NOMO-1 (cell line): Measurements from ENCODE around the gene DOK6.
"Not testable (repeated sequence)": the region's sequence is repeated elsewhere in the genome, so short reads cannot be mapped to it uniquely, and the experiment has no call there.

Source experiments
- DNase-seq, 2 experiments: peaks; one replicate each; lab custom pipeline; 2025; ENCODE audit not compliant: unreplicated experiment in 2 of 2; lab: John Stamatoyannopoulos, UW

The DOK6 gene

GRCh38 chr18:69617888-69618287 lies 217.2 kb downstream of the DOK6 start:
- no peak for DNase-seq

GRCh38 chr18:69622184-69622583 lies 221.5 kb downstream of the DOK6 start:
- DNase-seq: no peak

GRCh38 chr18:69622961-69623360 lies 222.3 kb downstream of the DOK6 start:
- DNase-seq: no peak

GRCh38 chr18:69626171-69626570 lies 225.5 kb downstream of the DOK6 start:
- DNase-seq: no peak

DNA sequence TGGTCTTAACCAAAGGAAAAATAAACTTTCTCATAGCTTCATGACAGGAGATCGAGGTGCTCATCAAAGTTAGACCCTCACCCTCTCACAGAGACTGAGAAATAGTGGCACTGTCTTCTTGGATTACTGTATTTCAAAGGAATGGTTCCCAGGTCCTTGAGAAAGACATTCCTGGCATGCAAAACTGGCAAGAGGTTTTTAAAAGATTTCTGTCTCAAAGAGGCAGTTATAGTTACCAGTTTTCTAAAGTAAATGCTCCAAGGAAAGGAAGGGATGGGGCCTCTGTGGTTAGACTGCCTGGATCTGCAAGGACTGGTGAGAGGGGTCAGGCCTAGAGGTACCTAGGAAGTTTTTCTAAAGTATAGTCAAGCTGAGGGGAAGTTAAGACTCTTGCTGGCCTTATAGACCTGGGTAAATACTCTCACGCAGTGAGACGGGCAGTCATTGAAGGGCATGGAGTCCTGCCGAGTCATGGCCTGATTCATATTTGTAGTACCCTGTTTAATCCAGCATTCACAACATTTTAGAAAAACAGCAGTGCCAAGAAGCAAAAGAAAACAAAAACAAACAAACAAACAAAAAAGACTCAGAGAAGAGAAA lies 226.1 kb downstream of the DOK6 start:
- no peak for DNase-seq

DNA sequence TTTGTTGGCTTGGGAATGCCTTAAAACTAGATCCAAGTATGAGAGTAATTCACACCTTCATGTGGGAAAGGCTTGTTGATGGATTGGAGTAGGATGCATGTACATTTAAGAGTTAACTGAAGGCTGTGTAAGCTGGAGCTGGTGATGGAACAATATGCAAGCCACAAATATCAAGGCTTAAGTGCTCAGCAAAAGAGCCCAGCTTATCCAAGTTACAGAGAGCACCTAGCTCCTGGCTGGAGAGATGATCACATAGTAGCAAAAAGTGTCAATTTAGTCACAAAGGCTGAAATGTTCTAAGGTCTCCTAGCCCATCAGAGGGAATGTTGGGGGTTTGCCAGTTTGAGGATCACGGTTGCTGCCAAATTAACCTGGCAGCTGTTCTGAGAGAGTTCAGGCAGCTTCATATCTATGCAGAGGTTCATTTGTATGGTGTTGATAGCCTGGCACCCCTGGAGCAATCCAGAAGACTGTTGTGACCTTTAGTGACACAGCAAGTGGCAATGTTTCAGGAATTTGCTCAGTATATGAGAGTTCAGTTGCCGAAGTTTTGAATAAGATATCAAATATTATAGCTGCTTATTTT lies 228.2 kb downstream of the DOK6 start:
- no peak for DNase-seq

- no peak for DNase-seq
Measured at GRCh38 chr18:69631281-69631680, 230.6 kb downstream of the DOK6 start.

GRCh38 chr18:69635482-69635881 lies 234.8 kb downstream of the DOK6 start:
- no peak for DNase-seq

GRCh38 chr18:69636529-69637301 lies 236.0 kb downstream of the DOK6 start:
- DNase-seq: no peak

GRCh38 chr18:69638056-69638455 lies 237.4 kb downstream of the DOK6 start:
- DNase-seq: no peak

DNA sequence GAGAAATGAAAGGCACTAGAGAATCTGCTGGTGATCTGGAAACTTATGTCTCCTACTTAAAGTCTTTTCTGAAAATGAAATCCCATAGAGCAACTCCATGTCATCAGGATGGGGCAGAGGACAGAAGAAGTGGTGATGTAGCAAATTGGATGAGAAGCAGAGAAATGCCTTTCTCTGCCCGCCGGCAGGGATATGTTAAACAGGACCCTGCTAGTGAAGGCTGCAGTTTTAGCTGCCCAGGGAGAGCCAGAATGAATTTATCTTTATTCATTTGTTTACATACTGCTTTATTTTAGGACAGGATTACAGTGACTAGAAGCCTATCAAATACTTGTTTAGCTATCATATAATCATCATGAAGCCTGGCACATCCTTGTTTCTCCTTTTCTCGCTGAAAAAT lies 247.0 kb downstream of the DOK6 start:
- DNase-seq: no peak

GRCh38 chr18:69648486-69648885 lies 247.8 kb downstream of the DOK6 start:
- no peak for DNase-seq

GRCh38 chr18:69649684-69650083 lies 249.0 kb downstream of the DOK6 start:
- DNase-seq: no peak

DNA sequence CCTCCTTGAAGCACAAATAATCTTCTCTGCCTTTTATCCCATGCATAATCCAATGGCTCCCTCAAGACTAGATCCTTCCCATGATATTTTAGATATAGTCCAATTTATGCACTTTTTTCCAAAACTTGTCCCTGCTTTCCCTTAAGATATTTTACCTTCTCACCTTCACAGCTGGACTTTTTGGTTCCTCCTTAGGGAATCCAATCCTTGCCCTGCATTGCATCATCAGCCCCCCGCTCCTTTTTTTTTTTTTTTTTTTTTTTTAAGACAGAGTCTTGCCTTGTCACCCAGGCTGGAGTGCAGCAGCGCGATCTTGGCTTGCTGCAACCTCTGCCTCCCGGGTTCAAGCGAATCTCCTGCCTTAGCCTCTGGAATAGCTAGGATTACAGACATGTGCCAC lies 250.6 kb downstream of the DOK6 start:
- no peak for DNase-seq

DNA sequence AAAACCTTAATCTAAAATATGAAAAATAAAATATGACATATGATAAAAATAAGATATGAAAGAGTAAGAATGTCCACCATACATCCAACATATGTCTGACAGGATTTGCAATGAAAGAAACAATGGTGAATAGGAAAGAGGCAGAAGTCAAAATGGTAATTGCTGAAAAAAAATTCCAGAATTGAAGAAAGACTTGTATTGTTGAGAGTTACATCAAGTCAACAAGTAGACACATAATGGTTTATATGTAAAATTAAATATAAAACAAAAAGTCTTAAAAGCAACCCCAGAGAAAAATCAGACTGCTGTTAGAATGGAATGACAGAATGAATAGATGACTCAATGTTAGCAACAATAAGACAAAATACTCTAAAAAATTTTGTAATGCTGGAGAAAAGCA lies 255.1 kb downstream of the DOK6 start:
- no peak for DNase-seq

DNA sequence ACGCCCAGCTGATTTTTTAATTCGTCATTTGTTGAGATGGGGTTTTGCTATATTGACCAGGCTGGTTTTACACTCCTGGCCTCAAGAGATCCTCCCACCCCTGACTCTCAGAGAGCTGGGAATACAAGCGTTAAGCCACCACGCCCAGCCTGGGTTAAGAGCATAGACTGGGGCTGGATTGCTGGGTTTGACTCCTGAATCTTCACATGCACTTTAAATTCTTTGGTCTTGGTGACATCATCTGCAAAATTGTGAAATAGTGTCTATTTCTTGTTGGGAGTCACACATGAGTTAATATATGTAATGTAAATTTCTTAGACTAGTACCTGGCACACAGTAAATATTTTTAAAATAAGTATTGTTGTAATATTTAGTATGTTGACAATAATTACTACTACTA lies 257.4 kb downstream of the DOK6 start:
- DNase-seq: no peak

DNA sequence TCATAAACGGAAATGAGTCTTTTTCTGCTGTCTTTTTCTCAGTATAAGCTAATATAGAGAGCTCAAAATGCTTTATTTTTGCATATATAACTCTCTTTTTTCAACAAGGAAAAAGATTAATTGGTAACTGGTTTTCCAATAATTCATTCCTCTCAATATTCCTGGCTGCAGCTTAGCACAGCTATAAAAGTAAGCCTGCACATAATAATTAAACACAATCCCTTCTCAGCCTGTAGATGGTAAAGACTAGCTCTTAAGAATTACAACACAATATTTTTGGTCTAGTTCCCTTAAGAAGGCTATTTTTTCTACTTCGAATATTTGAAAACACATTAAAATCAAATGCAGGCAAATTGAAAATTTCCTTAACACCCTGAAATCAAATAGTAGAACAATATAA lies 258.0 kb downstream of the DOK6 start:
- DNase-seq: no peak

DNA sequence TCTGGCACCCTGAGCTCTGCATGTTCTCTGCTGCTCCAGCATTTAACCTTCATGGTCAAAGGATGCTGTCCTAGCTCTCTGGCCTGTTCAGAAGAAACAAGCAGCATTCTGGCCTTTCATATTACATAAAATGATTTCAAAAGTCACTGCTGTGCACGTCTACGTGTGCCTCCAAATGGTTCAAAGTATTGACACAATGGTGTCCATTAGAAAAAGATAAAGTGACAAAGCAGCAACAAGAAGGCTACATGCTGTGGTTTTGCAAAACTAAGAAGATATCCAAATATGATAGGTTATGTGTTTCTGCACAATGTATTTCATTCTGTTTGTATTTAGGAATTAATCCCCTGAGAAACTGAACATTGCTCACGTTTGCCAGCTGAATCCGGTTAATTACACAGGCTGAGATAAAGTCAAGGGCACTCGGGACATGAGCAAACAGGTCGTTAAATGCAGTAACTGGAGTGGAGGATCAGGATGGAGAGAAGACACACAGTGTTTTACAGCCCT lies 258.5 kb downstream of the DOK6 start:
- no peak for DNase-seq

DNA sequence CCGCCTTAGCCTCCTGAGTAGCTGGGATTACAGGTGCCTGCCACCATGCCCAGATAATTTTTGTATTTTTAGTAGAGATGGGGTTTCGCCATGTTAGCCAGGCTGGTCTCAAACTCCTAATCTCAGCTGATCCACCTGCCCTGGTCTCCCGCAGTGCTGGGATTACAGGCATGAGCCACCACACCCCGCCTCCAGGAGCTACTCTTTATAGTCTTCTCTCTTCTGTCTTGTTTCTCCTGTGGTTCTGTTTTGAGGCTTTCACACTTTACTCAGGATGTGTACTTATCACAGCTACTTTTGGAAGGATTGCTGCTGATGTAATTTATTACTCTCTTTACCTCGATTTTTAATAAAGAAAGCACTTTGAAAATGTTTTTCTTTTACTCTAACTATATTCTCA lies 261.4 kb downstream of the DOK6 start:
- not testable (repeated sequence) for DNase-seq

DNA sequence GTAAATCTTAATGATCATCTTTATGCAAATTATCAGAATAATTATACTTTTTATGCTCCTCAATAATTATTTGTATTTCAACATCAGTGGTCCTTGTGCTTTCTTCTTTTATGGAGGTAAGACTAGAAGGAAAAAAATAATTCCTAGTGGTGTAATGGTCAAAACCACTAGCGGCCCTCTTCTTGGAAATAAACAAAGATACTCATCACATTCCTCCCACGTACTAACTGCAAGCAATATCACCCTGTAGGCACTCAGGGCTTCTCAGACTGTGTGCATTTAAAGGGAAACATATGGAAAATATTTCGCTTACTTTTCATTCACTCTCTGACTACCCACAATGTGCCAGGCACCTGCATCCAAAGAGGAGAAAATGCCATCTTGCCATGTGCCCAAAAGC lies 263.7 kb downstream of the DOK6 start:
- DNase-seq: no peak

DNA sequence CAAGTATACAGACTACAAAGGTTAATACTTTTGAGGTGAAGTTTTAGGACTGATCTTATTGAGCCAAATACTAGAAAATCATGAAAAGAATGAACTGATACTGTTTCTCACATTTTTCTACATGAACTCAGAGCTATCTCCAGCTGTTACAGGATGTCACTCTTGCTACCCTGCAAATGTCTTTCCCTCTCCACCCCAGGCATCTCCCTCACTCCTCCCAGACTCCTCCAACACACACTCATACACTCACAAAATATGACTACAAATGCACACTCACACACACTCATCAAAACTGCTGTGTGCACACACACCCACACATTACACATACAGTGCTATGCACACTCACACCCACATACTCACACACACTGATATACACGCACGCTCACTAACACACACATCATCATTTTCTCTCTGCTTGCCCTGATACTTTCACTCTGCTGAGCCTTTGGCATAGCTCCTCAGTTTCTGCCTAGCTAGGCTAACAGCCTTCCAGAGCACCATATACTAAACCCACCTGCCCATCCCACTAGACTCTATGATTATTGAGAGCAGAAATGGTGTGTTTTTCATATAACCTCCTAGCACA lies 273.7 kb downstream of the DOK6 start:
- DNase-seq: no peak

DNA sequence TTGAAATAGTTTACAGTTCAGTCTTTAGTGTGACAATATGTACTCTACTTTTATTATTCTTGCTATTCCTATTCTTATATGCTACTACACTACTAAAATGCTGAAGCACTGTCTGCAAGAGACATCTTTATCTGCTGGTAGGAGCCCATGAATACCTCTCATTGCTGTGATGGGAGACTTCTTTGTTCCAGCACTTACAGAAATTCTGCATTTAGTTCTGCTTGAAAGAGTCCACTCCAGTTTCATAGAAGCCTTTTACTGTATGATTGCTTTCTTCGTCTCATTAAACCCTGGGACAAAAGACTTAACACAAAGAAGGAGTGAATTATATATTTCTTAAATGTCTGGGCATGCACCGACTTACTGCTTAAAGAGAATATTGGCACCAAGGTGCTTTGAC lies 274.3 kb downstream of the DOK6 start:
- no peak for DNase-seq
